ENCODE results near the gene TBC1D22A. TPM values are rescaled to one million over a fixed set of nuclear protein-coding genes. Genes with fewer than 3 reads are reported as not detected.

The TBC1D22A gene
- total and polyA plus RNA-seq, 10 of the 15 experiments (the other 5 are each of a cell fraction or from before 2014, with no cell fraction given) = 0.63 to 44.7 (median 27.4) TPM

DNA sequence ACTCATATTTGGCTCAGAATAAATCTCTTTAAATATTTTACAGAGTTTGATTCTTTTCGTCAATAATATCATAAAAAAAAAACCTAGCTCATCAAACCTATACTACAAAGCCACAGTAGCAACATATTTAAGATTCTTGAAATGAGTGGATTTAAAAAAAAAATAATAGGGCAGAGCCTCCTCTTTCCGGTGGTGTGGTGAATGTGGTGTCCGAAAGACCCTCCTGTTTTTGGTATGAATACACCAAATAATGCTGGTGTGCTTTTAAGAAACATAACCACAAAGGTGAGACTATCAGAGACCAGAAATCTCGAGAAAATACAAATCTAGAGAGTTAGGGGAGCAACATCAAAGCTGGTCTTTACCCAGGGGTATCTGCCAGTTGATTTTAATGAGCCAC, 342.6 kb downstream of the TBC1D22A start (continued):
- TF ChIP-seq, protein P1, sequence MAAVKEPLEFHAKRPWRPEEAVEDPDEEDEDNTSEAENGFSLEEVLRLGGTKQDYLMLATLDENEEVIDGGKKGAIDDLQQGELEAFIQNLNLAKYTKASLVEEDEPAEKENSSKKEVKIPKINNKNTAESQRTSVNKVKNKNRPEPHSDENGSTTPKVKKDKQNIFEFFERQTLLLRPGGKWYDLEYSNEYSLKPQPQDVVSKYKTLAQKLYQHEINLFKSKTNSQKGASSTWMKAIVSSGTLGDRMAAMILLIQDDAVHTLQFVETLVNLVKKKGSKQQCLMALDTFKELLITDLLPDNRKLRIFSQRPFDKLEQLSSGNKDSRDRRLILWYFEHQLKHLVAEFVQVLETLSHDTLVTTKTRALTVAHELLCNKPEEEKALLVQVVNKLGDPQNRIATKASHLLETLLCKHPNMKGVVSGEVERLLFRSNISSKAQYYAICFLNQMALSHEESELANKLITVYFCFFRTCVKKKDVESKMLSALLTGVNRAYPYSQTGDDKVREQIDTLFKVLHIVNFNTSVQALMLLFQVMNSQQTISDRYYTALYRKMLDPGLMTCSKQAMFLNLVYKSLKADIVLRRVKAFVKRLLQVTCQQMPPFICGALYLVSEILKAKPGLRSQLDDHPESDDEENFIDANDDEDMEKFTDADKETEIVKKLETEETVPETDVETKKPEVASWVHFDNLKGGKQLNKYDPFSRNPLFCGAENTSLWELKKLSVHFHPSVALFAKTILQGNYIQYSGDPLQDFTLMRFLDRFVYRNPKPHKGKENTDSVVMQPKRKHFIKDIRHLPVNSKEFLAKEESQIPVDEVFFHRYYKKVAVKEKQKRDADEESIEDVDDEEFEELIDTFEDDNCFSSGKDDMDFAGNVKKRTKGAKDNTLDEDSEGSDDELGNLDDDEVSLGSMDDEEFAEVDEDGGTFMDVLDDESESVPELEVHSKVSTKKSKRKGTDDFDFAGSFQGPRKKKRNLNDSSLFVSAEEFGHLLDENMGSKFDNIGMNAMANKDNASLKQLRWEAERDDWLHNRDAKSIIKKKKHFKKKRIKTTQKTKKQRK (IDR thresholded peaks at IDR 0.05; ENCODE audit: low read depth, low read length) = no peak
- TF ChIP-seq ZNF384 (IDR thresholded peaks at IDR 0.05; ENCODE audit: borderline replicate concordance, low read depth, low read length) (no peak), FOXM1 (IDR thresholded peaks at IDR 0.05; ENCODE audit: low read depth, low read length) (peak; percentile 50; the same call in 1 of the 2 replicates), IRF4 (IDR thresholded peaks at IDR 0.05; ENCODE audit: low read depth, low read length) (peak; percentile 30; the same call in 1 of the 2 replicates), SMAD1 (IDR thresholded peaks at IDR 0.05; ENCODE audit: low read depth, partially characterized antibody) (no peak), CEBPB (IDR thresholded peaks at IDR 0.05; ENCODE audit: borderline replicate concordance in 1 of 2, low read depth in 2 of 2, low read length in 2 of 2) (no peak), JUNB (IDR thresholded peaks at IDR 0.05) (peak; percentile 85), CREM (IDR thresholded peaks at IDR 0.05; ENCODE audit: low read depth) (no peak), ZNF24 (IDR thresholded peaks at IDR 0.05) (no peak)
- TF ChIP-seq, protein P2, sequence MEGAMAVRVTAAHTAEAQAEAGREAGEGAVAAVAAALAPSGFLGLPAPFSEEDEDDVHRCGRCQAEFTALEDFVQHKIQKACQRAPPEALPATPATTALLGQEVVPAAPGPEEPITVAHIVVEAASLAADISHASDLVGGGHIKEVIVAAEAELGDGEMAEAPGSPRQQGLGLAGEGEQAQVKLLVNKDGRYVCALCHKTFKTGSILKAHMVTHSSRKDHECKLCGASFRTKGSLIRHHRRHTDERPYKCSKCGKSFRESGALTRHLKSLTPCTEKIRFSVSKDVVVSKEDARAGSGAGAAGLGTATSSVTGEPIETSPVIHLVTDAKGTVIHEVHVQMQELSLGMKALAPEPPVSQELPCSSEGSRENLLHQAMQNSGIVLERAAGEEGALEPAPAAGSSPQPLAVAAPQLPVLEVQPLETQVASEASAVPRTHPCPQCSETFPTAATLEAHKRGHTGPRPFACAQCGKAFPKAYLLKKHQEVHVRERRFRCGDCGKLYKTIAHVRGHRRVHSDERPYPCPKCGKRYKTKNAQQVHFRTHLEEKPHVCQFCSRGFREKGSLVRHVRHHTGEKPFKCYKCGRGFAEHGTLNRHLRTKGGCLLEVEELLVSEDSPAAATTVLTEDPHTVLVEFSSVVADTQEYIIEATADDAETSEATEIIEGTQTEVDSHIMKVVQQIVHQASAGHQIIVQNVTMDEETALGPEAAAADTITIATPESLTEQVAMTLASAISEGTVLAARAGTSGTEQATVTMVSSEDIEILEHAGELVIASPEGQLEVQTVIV (IDR thresholded peaks at IDR 0.05; ENCODE audit: borderline replicate concordance, partially characterized antibody) = no peak
- TF ChIP-seq, protein P3, sequence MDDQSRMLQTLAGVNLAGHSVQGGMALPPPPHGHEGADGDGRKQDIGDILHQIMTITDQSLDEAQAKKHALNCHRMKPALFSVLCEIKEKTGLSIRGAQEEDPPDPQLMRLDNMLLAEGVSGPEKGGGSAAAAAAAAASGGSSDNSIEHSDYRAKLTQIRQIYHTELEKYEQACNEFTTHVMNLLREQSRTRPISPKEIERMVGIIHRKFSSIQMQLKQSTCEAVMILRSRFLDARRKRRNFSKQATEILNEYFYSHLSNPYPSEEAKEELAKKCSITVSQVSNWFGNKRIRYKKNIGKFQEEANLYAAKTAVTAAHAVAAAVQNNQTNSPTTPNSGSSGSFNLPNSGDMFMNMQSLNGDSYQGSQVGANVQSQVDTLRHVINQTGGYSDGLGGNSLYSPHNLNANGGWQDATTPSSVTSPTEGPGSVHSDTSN (IDR thresholded peaks at IDR 0.05; ENCODE audit: insufficient replicate concordance, low read depth, low read length) = no peak
- TF ChIP-seq, protein P4, sequence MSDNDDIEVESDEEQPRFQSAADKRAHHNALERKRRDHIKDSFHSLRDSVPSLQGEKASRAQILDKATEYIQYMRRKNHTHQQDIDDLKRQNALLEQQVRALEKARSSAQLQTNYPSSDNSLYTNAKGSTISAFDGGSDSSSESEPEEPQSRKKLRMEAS (IDR thresholded peaks at IDR 0.05; ENCODE audit: low read depth, low read length) = no peak

Measured in GM12878 (cell line).